ENCODE measurements around the gene HARS1.
"Not testable (repeated sequence)": the region's sequence is repeated elsewhere in the genome, so short reads cannot be mapped to it uniquely, and the experiment has no call there.

HARS1 gene

GRCh38 chr5:140627972-140628371 lies 63.2 kb downstream of the HARS1 start:
- Histone ChIP-seq H3K4me3 (ENCODE audit: insufficient read depth, low read depth, low read length, poor library complexity, severe bottlenecking) (no peak overlapping the region), H3K4me1 (ENCODE audit: control insufficient read depth, insufficient read depth, low read length, poor library complexity, severe bottlenecking) (peaks cover 4% of the 10 kb centered on the region), H3K27me3 (replicated peaks; ENCODE audit: control insufficient read depth, insufficient read depth, low read length, poor library complexity, severe bottlenecking) (no peaks in the 10 kb centered on the region), H3K9me3 (ENCODE audit: control insufficient read depth, low read length) (no peaks in the 10 kb centered on the region), H3K27ac (ENCODE audit: insufficient read depth, low read length, poor library complexity, severe bottlenecking) (no peak overlapping the region), H3K36me3 (ENCODE audit: control insufficient read depth, insufficient read depth, low read length) (no peaks in the 10 kb centered on the region)
- DNase-seq = no peak

DNA sequence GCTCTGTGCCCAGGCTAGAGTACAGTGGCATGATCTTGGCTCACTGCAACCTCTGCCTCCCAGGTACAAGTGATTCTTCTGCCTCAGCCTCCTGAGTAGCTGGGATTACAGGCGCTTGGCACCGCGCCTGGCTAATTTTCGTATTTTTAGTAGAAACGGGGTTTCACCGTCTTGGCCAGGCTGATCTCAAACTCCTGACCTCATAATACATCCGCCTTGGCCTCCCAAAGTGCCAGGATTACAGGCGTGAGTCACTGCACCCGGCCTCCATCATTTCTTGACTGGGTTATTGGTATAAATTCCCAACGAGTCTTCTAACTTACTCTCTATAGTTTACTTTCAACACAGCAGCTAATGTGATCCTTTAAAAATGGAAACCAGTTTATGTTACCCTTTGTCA lies 66.3 kb downstream of the HARS1 start:
- H3K27me3 ChIP-seq (replicated peaks; ENCODE audit: control insufficient read depth, insufficient read depth, low read length, poor library complexity, severe bottlenecking); H3K4me3 ChIP-seq (ENCODE audit: insufficient read depth, low read depth, low read length, poor library complexity, severe bottlenecking); H3K27ac ChIP-seq (ENCODE audit: insufficient read depth, low read length, poor library complexity, severe bottlenecking); H3K4me1 ChIP-seq (ENCODE audit: control insufficient read depth, insufficient read depth, low read length, poor library complexity, severe bottlenecking); H3K9me3 ChIP-seq (ENCODE audit: control insufficient read depth, low read length); DNase-seq; H3K36me3 ChIP-seq (ENCODE audit: control insufficient read depth, insufficient read depth, low read length): not testable (repeated sequence)
